ENCODE results near the gene SERINC2. TPM values are rescaled to one million over a fixed set of nuclear protein-coding genes. Genes with fewer than 3 reads are reported as not detected.
A peak's percentile ranks its signal among the peaks of the same experiment; 100 is the strongest.
"Not testable (repeated sequence)": the region's sequence is repeated elsewhere in the genome, so short reads cannot be mapped to it uniquely, and the experiment has no call there.

SERINC2 gene
- total and polyA plus RNA-seq, 7 experiments from 2014 or later, result 0.22 to 2.7 (median 0.34) TPM; not detected in 4

DNA sequence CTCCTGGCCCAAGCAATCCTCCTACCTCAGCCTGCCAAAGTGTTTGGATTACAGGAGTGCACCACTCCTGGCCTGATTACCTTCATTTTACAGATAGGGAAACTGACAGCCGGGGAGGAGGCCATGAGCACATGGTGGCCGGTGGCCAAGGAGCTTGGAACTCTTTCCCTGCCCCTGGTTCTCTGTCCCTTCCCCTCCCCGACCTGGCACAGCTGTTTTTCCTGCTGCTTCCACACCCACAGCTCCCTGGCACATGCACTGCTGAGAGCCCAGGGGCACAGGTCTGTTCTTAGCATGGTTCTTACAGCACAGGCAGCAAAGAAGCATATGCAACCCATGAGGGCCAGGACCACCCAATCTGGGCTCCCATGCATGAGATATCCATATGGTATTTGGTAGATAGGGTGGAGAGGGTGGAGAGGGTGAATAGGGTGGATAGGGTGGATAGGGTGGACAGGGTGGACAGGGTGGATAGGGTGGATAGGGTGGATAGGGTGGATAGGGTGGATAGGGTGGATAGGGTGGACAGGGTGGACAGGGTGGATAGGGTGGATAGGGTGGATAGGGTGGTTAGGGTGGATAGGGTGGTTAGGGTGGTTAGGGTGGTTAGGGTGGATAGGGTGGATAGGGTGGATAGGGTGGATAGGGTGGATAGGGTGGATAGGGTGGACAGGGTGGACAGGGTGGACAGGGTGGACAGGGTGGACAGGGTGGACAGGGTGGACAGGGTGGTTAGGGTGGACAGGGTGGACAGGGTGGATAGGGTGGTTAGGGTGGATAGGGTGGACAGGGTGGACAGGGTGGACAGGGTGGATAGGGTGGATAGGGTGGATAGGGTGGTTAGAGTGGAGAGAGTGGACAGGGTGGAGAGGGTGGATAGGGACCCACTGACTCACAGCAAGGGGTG, 18.6 kb downstream of the SERINC2 start:
- ATAC-seq; H3K4me1 ChIP-seq (ENCODE audit: control insufficient read depth in 2 of 2, insufficient read depth in 2 of 2, low read length in 2 of 2); intact Hi-C loops (cut with micrococcal nuclease); POLR2A ChIA-PET; H3K27me3 ChIP-seq (ENCODE audit: control insufficient read depth in 2 of 2, insufficient read depth in 2 of 2, low read length in 2 of 2); CTCF ChIA-PET; H3K27ac ChIP-seq (ENCODE audit: low read depth, low read length); H3K9me3 ChIP-seq (ENCODE audit: control insufficient read depth in 2 of 3, low read length in 3 of 3); H3K9me3 Mint-ChIP-seq; H3K27ac Mint-ChIP-seq; H3K4me3 ChIP-seq (ENCODE audit: low read length); H3K4me3 Mint-ChIP-seq; DNase-seq; H3K27me3 Mint-ChIP-seq; H3K4me1 Mint-ChIP-seq; H3K36me3 Mint-ChIP-seq; H3K36me3 ChIP-seq (ENCODE audit: control insufficient read depth in 2 of 3, insufficient read depth in 3 of 3, low read length in 3 of 3): not testable (repeated sequence)

GRCh38 chr1:31432592-31433395, 19.8 kb downstream of the SERINC2 start:
- ATAC-seq, result peak; percentile 6
- Histone ChIP-seq H3K27me3 (ENCODE audit: control insufficient read depth in 2 of 2, insufficient read depth in 2 of 2, low read length in 2 of 2) (no peaks in the 10 kb centered on the region), H3K4me3 (ENCODE audit: low read length) (no peak overlapping the region), H3K9me3 (ENCODE audit: control insufficient read depth in 2 of 3, low read length in 3 of 3) (no peaks in the 10 kb centered on the region), H3K27ac (ENCODE audit: low read depth, low read length) (no peak overlapping the region), H3K4me1 (ENCODE audit: control insufficient read depth in 2 of 2, insufficient read depth in 2 of 2, low read length in 2 of 2) (no peaks in the 10 kb centered on the region), H3K36me3 (ENCODE audit: control insufficient read depth in 2 of 3, insufficient read depth in 3 of 3, low read length in 3 of 3) (no peaks in the 10 kb centered on the region)
- intact Hi-C loops (cut with micrococcal nuclease), result no loop called here
- ChIA-PET POLR2A (no interaction called here), CTCF (no interaction called here)
- H3K36me3 Mint-ChIP-seq, result no peaks in the 10 kb centered on the region
- no peak for DNase-seq
- no peak overlapping the region for H3K4me3 Mint-ChIP-seq
- H3K27ac Mint-ChIP-seq, result no peak overlapping the region
- peaks cover 0 to 4% (median 0%) of the 10 kb centered on the region in 5 donors for H3K27me3 Mint-ChIP-seq
- H3K4me1 Mint-ChIP-seq, result no peaks in the 10 kb centered on the region
- H3K9me3 Mint-ChIP-seq, result peaks cover 0 to 2% (median 0%) of the 10 kb centered on the region in 11 donors

DNA sequence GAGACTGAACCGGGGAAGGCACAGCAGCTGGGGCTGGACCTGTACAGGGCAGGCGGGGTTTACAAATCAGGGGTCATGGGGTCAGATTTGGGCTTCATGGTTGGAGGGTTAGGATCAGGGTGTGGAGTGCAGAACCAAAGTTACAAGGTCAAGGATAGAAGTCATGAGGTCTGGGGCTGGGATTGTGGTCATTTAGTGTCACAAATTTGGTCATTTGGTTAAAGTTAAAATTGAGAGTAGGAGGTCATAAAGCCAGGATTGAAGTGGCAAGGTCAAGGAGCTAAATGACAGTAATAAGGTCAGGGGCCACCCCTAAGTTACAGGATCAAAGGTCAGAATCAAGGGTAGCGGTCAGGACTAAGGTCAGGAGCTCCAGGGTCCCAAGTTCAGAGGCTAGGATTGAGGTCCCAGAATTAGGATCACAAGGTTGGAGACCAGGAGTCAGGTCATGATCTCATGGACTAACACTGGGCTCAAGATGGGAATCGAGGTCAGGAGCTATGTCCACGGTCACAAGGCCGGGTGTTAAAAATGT, 20.4 kb downstream of the SERINC2 start:
- no peaks in the 10 kb centered on the region for H3K36me3 ChIP-seq (ENCODE audit: control insufficient read depth in 2 of 3, insufficient read depth in 3 of 3, low read length in 3 of 3)
- no peak overlapping the region for H3K4me3 ChIP-seq (ENCODE audit: low read length)
- H3K9me3 ChIP-seq (ENCODE audit: control insufficient read depth in 2 of 3, low read length in 3 of 3), result no peaks in the 10 kb centered on the region
- no peaks in the 10 kb centered on the region for H3K4me1 ChIP-seq (ENCODE audit: control insufficient read depth in 2 of 2, insufficient read depth in 2 of 2, low read length in 2 of 2)
- Mint-ChIP-seq H3K27ac (no peak overlapping the region), H3K4me3 (no peak overlapping the region), H3K4me1 (no peaks in the 10 kb centered on the region), H3K36me3 (no peaks in the 10 kb centered on the region), H3K9me3 (peaks cover 0 to 2% (median 0%) of the 10 kb centered on the region in 11 donors), H3K27me3 (peaks cover 0 to 4% (median 0%) of the 10 kb centered on the region in 5 donors)
- ATAC-seq, result no peak
- H3K27ac ChIP-seq (ENCODE audit: low read depth, low read length), result no peak overlapping the region
- no peaks in the 10 kb centered on the region for H3K27me3 ChIP-seq (ENCODE audit: control insufficient read depth in 2 of 2, insufficient read depth in 2 of 2, low read length in 2 of 2)
- intact Hi-C loops (cut with micrococcal nuclease), result no loop called here
- no peak for DNase-seq
- POLR2A ChIA-PET, result no interaction called here
- CTCF ChIA-PET, result interaction anchor here (0.6 kb wide), 1 partner anchor 345 kb away, joined by 4 read pairs; no protein-coding TSS in a partner anchor

DNA sequence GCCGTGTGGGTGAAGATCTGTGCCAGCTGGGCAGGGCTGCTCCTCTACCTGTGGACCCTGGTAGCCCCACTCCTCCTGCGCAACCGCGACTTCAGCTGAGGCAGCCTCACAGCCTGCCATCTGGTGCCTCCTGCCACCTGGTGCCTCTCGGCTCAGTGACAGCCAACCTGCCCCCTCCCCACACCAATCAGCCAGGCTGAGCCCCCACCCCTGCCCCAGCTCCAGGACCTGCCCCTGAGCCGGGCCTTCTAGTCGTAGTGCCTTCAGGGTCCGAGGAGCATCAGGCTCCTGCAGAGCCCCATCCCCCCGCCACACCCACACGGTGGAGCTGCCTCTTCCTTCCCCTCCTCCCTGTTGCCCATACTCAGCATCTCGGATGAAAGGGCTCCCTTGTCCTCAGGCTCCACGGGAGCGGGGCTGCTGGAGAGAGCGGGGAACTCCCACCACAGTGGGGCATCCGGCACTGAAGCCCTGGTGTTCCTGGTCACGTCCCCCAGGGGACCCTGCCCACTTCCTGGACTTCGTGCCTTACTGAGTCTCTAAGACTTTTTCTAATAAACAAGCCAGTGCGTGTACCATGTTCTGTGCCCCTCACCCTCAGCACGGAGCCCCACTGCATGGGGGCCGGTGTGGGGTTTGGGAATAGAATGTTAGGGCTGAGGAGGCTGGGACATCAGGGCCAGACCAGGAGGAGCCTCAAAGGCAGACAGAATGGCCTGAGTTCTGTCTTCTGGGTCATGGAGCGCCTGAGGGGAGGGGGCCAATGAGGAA, 21.3 kb downstream of the SERINC2 start:
- ATAC-seq, result no peak
- DNase-seq, result no peak
- no peak overlapping the region for H3K4me3 Mint-ChIP-seq
- no peak overlapping the region for H3K27ac ChIP-seq (ENCODE audit: low read depth, low read length)
- CTCF ChIA-PET, result interaction anchor here (0.6 kb wide), 1 partner anchor 346 kb away, joined by 4 read pairs; no protein-coding TSS in a partner anchor
- H3K36me3 Mint-ChIP-seq, result no peaks in the 10 kb centered on the region
- H3K27me3 ChIP-seq (ENCODE audit: control insufficient read depth in 2 of 2, insufficient read depth in 2 of 2, low read length in 2 of 2), result no peaks in the 10 kb centered on the region
- H3K9me3 ChIP-seq (ENCODE audit: control insufficient read depth in 2 of 3, low read length in 3 of 3), result no peaks in the 10 kb centered on the region
- H3K4me1 ChIP-seq (ENCODE audit: control insufficient read depth in 2 of 2, insufficient read depth in 2 of 2, low read length in 2 of 2), result no peaks in the 10 kb centered on the region
- no peak overlapping the region for H3K27ac Mint-ChIP-seq
- H3K4me3 ChIP-seq (ENCODE audit: low read length), result no peak overlapping the region
- H3K4me1 Mint-ChIP-seq, result no peaks in the 10 kb centered on the region
- no peaks in the 10 kb centered on the region for H3K36me3 ChIP-seq (ENCODE audit: control insufficient read depth in 2 of 3, insufficient read depth in 3 of 3, low read length in 3 of 3)
- H3K9me3 Mint-ChIP-seq, result peaks cover 0 to 2% (median 0%) of the 10 kb centered on the region in 11 donors
- intact Hi-C loops (cut with micrococcal nuclease), result no loop called here
- H3K27me3 Mint-ChIP-seq, result peaks cover 0 to 4% (median 0%) of the 10 kb centered on the region in 5 donors
- POLR2A ChIA-PET, result no interaction called here

DNA sequence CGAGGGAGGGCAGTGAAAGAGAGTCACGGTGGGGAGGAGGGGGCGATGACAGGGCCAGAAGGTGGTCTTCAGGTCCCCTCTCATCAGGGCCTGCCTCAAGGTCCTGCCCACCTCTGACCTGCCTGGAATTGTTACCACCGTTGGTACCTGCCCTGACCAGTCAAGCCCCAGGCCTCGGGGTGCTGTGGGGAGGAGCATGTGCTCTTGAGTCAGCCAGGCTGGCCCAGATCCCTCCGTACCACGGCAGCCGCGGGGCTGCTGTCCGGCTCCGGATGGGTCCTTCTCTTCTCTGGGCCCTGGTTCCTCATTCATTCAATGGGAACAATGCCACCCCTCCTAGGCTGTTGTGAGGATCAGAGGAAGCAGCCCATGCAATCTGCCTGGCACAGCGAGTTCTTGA, 22.0 kb downstream of the SERINC2 start:
- POLR2A ChIA-PET, result no interaction called here
- CTCF ChIA-PET, result no interaction called here

More for the DNA sequence above, 22.0 kb downstream of the SERINC2 start:
- Histone ChIP-seq H3K27ac (ENCODE audit: low read depth, low read length) (no peak overlapping the region), H3K4me3 (ENCODE audit: low read length) (no peak overlapping the region), H3K9me3 (ENCODE audit: control insufficient read depth in 2 of 3, low read length in 3 of 3) (no peaks in the 10 kb centered on the region), H3K27me3 (ENCODE audit: control insufficient read depth in 2 of 2, insufficient read depth in 2 of 2, low read length in 2 of 2) (no peaks in the 10 kb centered on the region), H3K4me1 (ENCODE audit: control insufficient read depth in 2 of 2, insufficient read depth in 2 of 2, low read length in 2 of 2) (no peaks in the 10 kb centered on the region), H3K36me3 (ENCODE audit: control insufficient read depth in 2 of 3, insufficient read depth in 3 of 3, low read length in 3 of 3) (no peaks in the 10 kb centered on the region)
- H3K4me3 Mint-ChIP-seq, result no peak overlapping the region
- H3K36me3 Mint-ChIP-seq, result no peaks in the 10 kb centered on the region
- DNase-seq, result no peak
- H3K27me3 Mint-ChIP-seq, result peaks cover 0 to 4% (median 0%) of the 10 kb centered on the region in 5 donors
- ATAC-seq, result no peak
- intact Hi-C loops (cut with micrococcal nuclease), result no loop called here
- H3K27ac Mint-ChIP-seq, result no peak overlapping the region
- H3K4me1 Mint-ChIP-seq, result no peaks in the 10 kb centered on the region
- peaks cover 0 to 2% (median 0%) of the 10 kb centered on the region in 11 donors for H3K9me3 Mint-ChIP-seq

All from naive thymus-derived CD4-positive, alpha-beta T cell (primary cell).